HG03342 (cell line): Measurements from ENCODE around the gene NTF3.

Experiments used
- ATAC-seq: cut with Tn5 transposase; IDR thresholded peaks from one replicate; pipeline ENCODE4 v1.9.1; 2021; ENCODE audit warnings: mild to moderate bottlenecking, moderate library complexity; ENCODE audit not compliant: unreplicated experiment

NTF3 gene

GRCh38 chr12:5430641-5431603 lies 986 bp upstream of the NTF3 start:
- no peak for ATAC-seq

- ATAC-seq, result no peak
These were observed 1.4 kb downstream of the NTF3 start for GRCh38 chr12:5433081-5433844.

GRCh38 chr12:5433845-5434646 lies 2.1 kb downstream of the NTF3 start:
- no peak for ATAC-seq

GRCh38 chr12:5434647-5435560 lies 3.0 kb downstream of the NTF3 start:
- ATAC-seq, result no peak

- no peak for ATAC-seq
These were observed 5.3 kb downstream of the NTF3 start for GRCh38 chr12:5437182-5437583.

GRCh38 chr12:5437589-5437988 lies 5.7 kb downstream of the NTF3 start:
- ATAC-seq, result no peak

GRCh38 chr12:5438671-5439200 lies 6.8 kb downstream of the NTF3 start:
- no peak for ATAC-seq

GRCh38 chr12:5439371-5439771 lies 7.5 kb downstream of the NTF3 start:
- ATAC-seq, result no peak

- no peak for ATAC-seq
These were observed 7.9 kb downstream of the NTF3 start for GRCh38 chr12:5439788-5440300.

- no peak for ATAC-seq
These were observed 9.1 kb downstream of the NTF3 start for GRCh38 chr12:5440978-5441377.

GRCh38 chr12:5441497-5442236 lies 9.8 kb downstream of the NTF3 start:
- ATAC-seq, result no peak

- no peak for ATAC-seq
These were observed 10.5 kb downstream of the NTF3 start for GRCh38 chr12:5442251-5443006.

GRCh38 chr12:5444520-5444919 lies 12.6 kb downstream of the NTF3 start:
- no peak for ATAC-seq

- no peak for ATAC-seq
These were observed 15.4 kb downstream of the NTF3 start for GRCh38 chr12:5447320-5447719.

GRCh38 chr12:5451251-5451650 lies 19.3 kb downstream of the NTF3 start:
- ATAC-seq, result no peak

- ATAC-seq, result no peak
These were observed 20.7 kb downstream of the NTF3 start for GRCh38 chr12:5452569-5452968.

- ATAC-seq, result no peak
These were observed 21.6 kb downstream of the NTF3 start for GRCh38 chr12:5453466-5453865.

GRCh38 chr12:5455045-5455444 lies 23.1 kb downstream of the NTF3 start:
- no peak for ATAC-seq
